ENCODE results near the gene SLC35B1. TPM values are rescaled to one million over a fixed set of nuclear protein-coding genes. Genes with fewer than 3 reads are reported as not detected.

SLC35B1 gene
- total RNA-seq, 1 experiment from 2014 or later: 55.9 TPM

- peak overlapping the region; percentile 93 for H3K4me3 Mint-ChIP-seq
- CTCF ChIA-PET: interaction anchor here (1.0 to 2.9 kb wide), 17 partner anchors 8 to 299 kb away, joined by 3 to 27 read pairs (median 9); partner anchors contain the start of genes FAM117A, NXPH3 and SPOP
- DNase-seq (ENCODE audit: low spot score) (no peak), ATAC-seq (no peak)
- peaks cover 32% of the 10 kb centered on the region for H3K36me3 Mint-ChIP-seq
- no peaks in the 10 kb centered on the region; the same call in 1 of the 2 replicates for H3K27me3 Mint-ChIP-seq (ENCODE audit: low read depth)
- H3K27ac Mint-ChIP-seq: peak overlapping the region; percentile 98
- TF ChIP-seq ZNF219 (CRISPR knock-in tag; IDR thresholded peaks at IDR 0.05; ENCODE audit: borderline replicate concordance) (no peak), ATF1 (CRISPR knock-in tag; IDR thresholded peaks at IDR 0.05) (no peak), ZNF263 (CRISPR knock-in tag; IDR thresholded peaks at IDR 0.05; ENCODE audit: low read depth) (no peak), ZNF281 (CRISPR knock-in tag; IDR thresholded peaks at IDR 0.05) (no peak), NFYB (CRISPR knock-in tag; conservative IDR thresholded peaks at IDR 0.05; ENCODE audit: low read depth) (no peak), NFATC4 (CRISPR knock-in tag; IDR thresholded peaks at IDR 0.05) (no peak), IRF1 (CRISPR knock-in tag; IDR thresholded peaks at IDR 0.05) (no peak), ZNF232 (CRISPR knock-in tag; IDR thresholded peaks at IDR 0.05) (no peak), FOXK1 (CRISPR knock-in tag; IDR thresholded peaks at IDR 0.05) (no peak)
- peaks cover 12% of the 10 kb centered on the region for H3K4me1 Mint-ChIP-seq
- POLR2A ChIA-PET: interaction anchor here (1.4 to 2.5 kb wide), 4 partner anchors 30 to 139 kb away, joined by 3 to 13 read pairs (median 4); partner anchors contain the start of gene FAM117A
- no peaks in the 10 kb centered on the region for H3K9me3 Mint-ChIP-seq
Observed at GRCh38 chr17:49707246-49707607, 537 bp downstream of the SLC35B1 start.

GRCh38 chr17:49705254-49705653 lies 2.5 kb downstream of the SLC35B1 start:
- CTCF ChIA-PET: interaction anchor here (1.7 kb wide), 1 partner anchor 148 kb away, joined by 8 read pairs; no protein-coding TSS in a partner anchor
- H3K4me1 Mint-ChIP-seq: peaks cover 12% of the 10 kb centered on the region
- POLR2A ChIA-PET: no interaction called here
- H3K27me3 Mint-ChIP-seq (ENCODE audit: low read depth): no peaks in the 10 kb centered on the region; the same call in 1 of the 2 replicates
- no peaks in the 10 kb centered on the region for H3K9me3 Mint-ChIP-seq
- no peak for TF ChIP-seq ESRRA (CRISPR knock-in tag; IDR thresholded peaks at IDR 0.05; ENCODE audit: borderline replicate concordance)
- no peak for TF ChIP-seq ZNF425 (CRISPR knock-in tag; conservative IDR thresholded peaks at IDR 0.05)
- no peak for TF ChIP-seq E2F4 (CRISPR knock-in tag; IDR thresholded peaks at IDR 0.05; ENCODE audit: borderline replicate concordance, low read depth)
- no peak for TF ChIP-seq ATF3 (CRISPR knock-in tag; conservative IDR thresholded peaks at IDR 0.05)
- TF ChIP-seq MAX (CRISPR knock-in tag; IDR thresholded peaks at IDR 0.05): no peak
- no peak for TF ChIP-seq ZNF138 (CRISPR knock-in tag; conservative IDR thresholded peaks at IDR 0.05)
- no peak for TF ChIP-seq ZBTB21 (CRISPR knock-in tag; IDR thresholded peaks at IDR 0.05; ENCODE audit: borderline replicate concordance)
- no peak for TF ChIP-seq AFF4 (CRISPR knock-in tag; IDR thresholded peaks at IDR 0.05; ENCODE audit: borderline replicate concordance)
- no peak for TF ChIP-seq TEAD4 (CRISPR knock-in tag; IDR thresholded peaks at IDR 0.05)
- TF ChIP-seq ARID4B (CRISPR knock-in tag; IDR thresholded peaks at IDR 0.05; ENCODE audit: borderline replicate concordance): no peak
- ATAC-seq (no peak), DNase-seq (ENCODE audit: low spot score) (no peak)
- peak overlapping the region; percentile 93 for H3K4me3 Mint-ChIP-seq
- H3K27ac Mint-ChIP-seq: no peak overlapping the region
- peaks cover 35% of the 10 kb centered on the region for H3K36me3 Mint-ChIP-seq

All from WTC11 (cell line).